ENCODE results near the gene ADAM15.

- TF ChIP-seq, protein P1, sequence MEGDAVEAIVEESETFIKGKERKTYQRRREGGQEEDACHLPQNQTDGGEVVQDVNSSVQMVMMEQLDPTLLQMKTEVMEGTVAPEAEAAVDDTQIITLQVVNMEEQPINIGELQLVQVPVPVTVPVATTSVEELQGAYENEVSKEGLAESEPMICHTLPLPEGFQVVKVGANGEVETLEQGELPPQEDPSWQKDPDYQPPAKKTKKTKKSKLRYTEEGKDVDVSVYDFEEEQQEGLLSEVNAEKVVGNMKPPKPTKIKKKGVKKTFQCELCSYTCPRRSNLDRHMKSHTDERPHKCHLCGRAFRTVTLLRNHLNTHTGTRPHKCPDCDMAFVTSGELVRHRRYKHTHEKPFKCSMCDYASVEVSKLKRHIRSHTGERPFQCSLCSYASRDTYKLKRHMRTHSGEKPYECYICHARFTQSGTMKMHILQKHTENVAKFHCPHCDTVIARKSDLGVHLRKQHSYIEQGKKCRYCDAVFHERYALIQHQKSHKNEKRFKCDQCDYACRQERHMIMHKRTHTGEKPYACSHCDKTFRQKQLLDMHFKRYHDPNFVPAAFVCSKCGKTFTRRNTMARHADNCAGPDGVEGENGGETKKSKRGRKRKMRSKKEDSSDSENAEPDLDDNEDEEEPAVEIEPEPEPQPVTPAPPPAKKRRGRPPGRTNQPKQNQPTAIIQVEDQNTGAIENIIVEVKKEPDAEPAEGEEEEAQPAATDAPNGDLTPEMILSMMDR (IDR thresholded peaks at IDR 0.05) = no peak
- TF ChIP-seq EZH2 (IDR thresholded peaks at IDR 0.05) = no peak
Measured at GRCh38 chr1:155043793-155044192, 7.3 kb upstream of the ADAM15 start.

All from neural progenitor cell (in vitro differentiated cells).